ENCODE results near the gene CAMSAP1. TPM values are rescaled to one million over a fixed set of nuclear protein-coding genes. Genes with fewer than 3 reads are reported as not detected.

CAMSAP1 gene
- total and polyA plus RNA-seq, 2 of the 4 experiments (the other 2 are of a cell fraction), result 8.2 to 19.5 TPM

- POLR2A ChIA-PET (ENCODE audit: unreplicated experiment), result no interaction called here
- ATAC-seq (ENCODE audit: low read depth), result no peak
These were observed 41.1 kb upstream of the CAMSAP1 start for GRCh38 chr9:135948446-135948845.

More at GRCh38 chr9:135948446-135948845, 41.1 kb upstream of the CAMSAP1 start:
- H4K8ac ChIP-seq (ENCODE audit: low read depth in 2 of 2, low read length in 2 of 2), result no peak overlapping the region
- H3K9me1 ChIP-seq (ENCODE audit: insufficient read depth, low read length), result peaks cover 4% of the 10 kb centered on the region
- H3K27me3 ChIP-seq (ENCODE audit: control insufficient read depth, insufficient read depth, low read length), result no peaks in the 10 kb centered on the region
- H3K4ac ChIP-seq (ENCODE audit: low read depth, low read length), result no peak overlapping the region
- no peak overlapping the region for H3K23ac ChIP-seq (ENCODE audit: low read depth, low read length)
- H3K56ac ChIP-seq (ENCODE audit: extremely low read depth, insufficient read depth, low read length), result no peak overlapping the region
- no peak overlapping the region for H3K4me2 ChIP-seq (ENCODE audit: low read depth, low read length)
- no peak overlapping the region for H3K27ac ChIP-seq (ENCODE audit: insufficient read depth, low read length)
- no peak overlapping the region for H2AFZ ChIP-seq (replicated peaks; ENCODE audit: low read length, poor library complexity)
- peaks cover 7% of the 10 kb centered on the region for H3K4me1 ChIP-seq (ENCODE audit: control insufficient read depth, insufficient read depth, low read length)
- CTCF ChIA-PET, result no interaction called here
- in situ Hi-C loops (cut with MboI; ENCODE audit: low sequenced_read_pairs) (loop anchor here (25.0 kb wide), 1 partner anchor 336 kb away; a partner anchor contains a TSS), dilution Hi-C loops (cut with HindIII; ENCODE audit: low sequenced_read_pairs, unreplicated experiment) (no loop called here), intact Hi-C loops (cut with micrococcal nuclease) (no loop called here)
- peaks cover 44% of the 10 kb centered on the region for H3K36me3 ChIP-seq (ENCODE audit: control insufficient read depth, insufficient read depth, low read length)
- H4K20me1 ChIP-seq (ENCODE audit: insufficient read depth, low read length), result peaks cover 6% of the 10 kb centered on the region
- no peak overlapping the region for H3K9ac ChIP-seq (ENCODE audit: low read depth, low read length)
- no peak overlapping the region for H2AK9ac ChIP-seq (replicated peaks; ENCODE audit: low read depth, low read length, poor library complexity)
- BruUV-seq (replicated peaks), result no TSS peak
- H2BK15ac ChIP-seq (ENCODE audit: low read depth, low read length), result no peak overlapping the region
- H4K5ac ChIP-seq (ENCODE audit: low read depth, low read length), result no peak overlapping the region
- 85% methylated on average over 3 of the region's 11 CpGs; no CpG with 5 or more reads in 1 of the 2 experiments for WGBS, 2 experiments (ENCODE audit: extremely low coverage in 2 of 2, insufficient read length in 1 of 2)
- no peak overlapping the region for H3K4me3 ChIP-seq (ENCODE audit: insufficient read depth, low read depth, low read length)
- no peak overlapping the region for H2BK120ac ChIP-seq (ENCODE audit: low read depth, low read length)
- no peak for TF ChIP-seq BHLHE40 (IDR thresholded peaks at IDR 0.05; ENCODE audit: low read depth, low read length)
- TF ChIP-seq MAFK (IDR thresholded peaks at IDR 0.05; ENCODE audit: low read depth, low read length), result no peak
- no peak for TF ChIP-seq USF2 (IDR thresholded peaks at IDR 0.05; ENCODE audit: low read depth, low read length)
- TF ChIP-seq CEBPB (IDR thresholded peaks at IDR 0.05; ENCODE audit: low read depth, low read length), result no peak
- no peak overlapping the region for H2BK5ac ChIP-seq (ENCODE audit: low read depth, low read length, poor library complexity, severe bottlenecking)
- DNase-seq, result no peak
- H4K91ac ChIP-seq (ENCODE audit: insufficient read depth, low read depth, low read length), result no peak overlapping the region
- no peak overlapping the region for H2AK5ac ChIP-seq (ENCODE audit: low read depth, low read length)
- H3K9me3 ChIP-seq (ENCODE audit: control insufficient read depth, insufficient read depth, low read length), result no peaks in the 10 kb centered on the region
- H3K18ac ChIP-seq (ENCODE audit: low read depth, low read length), result no peak overlapping the region
- no peak overlapping the region for H2BK20ac ChIP-seq (ENCODE audit: low read depth, low read length)
- no peak overlapping the region for H3K14ac ChIP-seq (replicated peaks; ENCODE audit: low read depth, low read length)
- H3K79me1 ChIP-seq (ENCODE audit: low read depth in 1 of 2, low read length in 2 of 2), result peaks cover 4 to 33% of the 10 kb centered on the region in 2 experiments; a peak in 3 of 4 replicates

All from IMR-90 (cell line).